SIG-M5 treated with dmso at 0.1 percent for 504 hours (cell line): Measurements from ENCODE around the gene MACO1.
A peak's percentile ranks its signal among the peaks of the same experiment; 100 is the strongest.

ENCODE experiments used
- DNase-seq: peaks from one replicate; lab custom pipeline; 2025; ENCODE audit not compliant: unreplicated experiment; lab: John Stamatoyannopoulos, UW

The MACO1 gene

DNA sequence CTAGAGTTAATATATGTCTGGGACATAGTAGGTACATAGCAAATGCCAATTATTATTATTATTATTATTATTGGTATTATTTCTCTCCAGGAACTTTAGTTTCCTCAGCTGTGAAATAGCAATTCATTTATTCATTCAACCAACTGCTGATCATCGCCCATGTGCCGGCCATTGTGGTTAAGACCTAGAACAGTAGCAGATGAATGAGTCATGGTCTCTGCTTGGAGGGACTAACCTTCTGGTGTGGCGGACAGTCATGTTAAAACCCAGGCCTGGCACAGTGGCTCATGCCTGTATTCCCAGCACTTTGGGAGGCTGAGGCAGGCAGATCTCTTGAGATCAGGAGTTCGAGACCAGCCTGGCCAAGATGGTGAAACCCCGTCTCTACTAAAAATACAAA, 88.9 kb downstream of the MACO1 start:
- no peak for DNase-seq

DNA sequence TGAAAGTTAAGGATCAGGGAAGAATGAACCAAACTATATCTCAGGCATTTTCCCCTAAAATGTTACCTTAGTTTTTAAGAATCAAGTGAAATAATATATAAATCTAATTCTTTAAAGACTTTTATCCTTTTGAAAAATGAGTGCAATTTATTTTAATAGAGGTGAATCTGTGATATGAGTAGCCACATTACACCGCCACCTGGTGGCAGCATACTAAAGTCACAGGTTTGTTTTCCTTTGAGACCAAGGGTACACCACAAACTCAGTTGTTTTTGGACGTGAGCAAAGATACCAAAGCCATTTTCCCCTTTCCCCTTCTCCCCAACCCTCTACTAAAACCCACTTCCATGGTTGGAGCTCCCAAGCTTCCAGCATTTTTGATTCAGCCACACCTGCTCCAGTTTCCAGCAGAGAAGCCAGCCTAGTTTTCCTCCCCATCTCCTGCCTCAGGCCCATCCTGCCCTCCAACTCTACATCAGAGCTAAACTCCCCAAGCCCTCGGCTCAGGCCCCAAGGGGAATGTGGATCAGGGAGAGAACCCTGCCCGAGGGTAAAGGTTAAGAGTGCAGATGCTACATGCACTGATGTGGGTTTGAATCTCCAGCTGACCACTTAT, 89.9 kb downstream of the MACO1 start:
- peak; percentile 34 for DNase-seq

GRCh38 chr1:25522031-25522655, 91.4 kb downstream of the MACO1 start:
- DNase-seq = no peak

DNA sequence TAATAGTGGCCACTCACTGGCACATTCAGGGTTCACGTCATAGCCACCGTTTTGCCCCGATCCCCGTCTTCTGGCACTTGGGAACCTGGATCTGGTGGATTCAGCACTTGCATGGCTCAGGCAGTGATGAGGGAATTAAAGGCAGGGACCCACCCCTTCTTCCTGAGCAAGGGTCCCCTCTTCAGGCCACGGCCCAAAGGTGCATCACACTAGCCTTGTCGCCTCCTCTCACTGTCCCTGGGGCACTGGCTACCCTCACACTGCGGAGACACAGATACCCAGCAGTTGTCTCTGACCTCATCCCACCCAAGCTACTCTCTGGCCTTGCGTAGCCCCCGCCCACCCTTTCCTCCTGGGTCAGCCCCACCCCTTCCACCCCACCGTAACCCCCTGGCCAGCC, 92.8 kb downstream of the MACO1 start:
- no peak for DNase-seq

GRCh38 chr1:25524568-25525360, 94.1 kb downstream of the MACO1 start:
- DNase-seq = no peak

DNA sequence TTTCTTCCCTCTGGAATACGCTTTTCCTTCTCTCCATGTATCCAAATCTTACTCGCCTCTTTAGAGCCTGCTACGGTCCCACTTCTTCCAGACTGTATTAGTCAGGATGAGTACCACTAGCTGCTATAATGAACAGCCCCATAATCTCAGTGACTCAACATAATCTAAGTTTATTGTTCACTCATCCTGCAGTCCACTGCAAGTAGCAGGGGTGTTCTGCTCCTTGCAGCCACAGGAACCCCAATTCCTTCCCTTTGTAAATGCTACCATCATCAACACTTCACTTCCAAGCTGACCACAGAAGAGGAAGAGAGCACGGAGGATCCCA, 94.6 kb downstream of the MACO1 start:
- no peak for DNase-seq

- DNase-seq = no peak
These were observed 96.1 kb downstream of the MACO1 start for GRCh38 chr1:25526753-25527152.

- no peak for DNase-seq
These were observed 96.6 kb downstream of the MACO1 start for GRCh38 chr1:25527226-25527846.

GRCh38 chr1:25527946-25528595, 97.4 kb downstream of the MACO1 start:
- DNase-seq = no peak

- DNase-seq = no peak
These were observed 98.3 kb downstream of the MACO1 start for GRCh38 chr1:25528881-25529517.

GRCh38 chr1:25529518-25530185, 99.0 kb downstream of the MACO1 start:
- DNase-seq = no peak

- DNase-seq = no peak
These were observed 99.7 kb downstream of the MACO1 start for GRCh38 chr1:25530186-25531081.

- no peak for DNase-seq
These were observed 100.4 kb downstream of the MACO1 start for GRCh38 chr1:25531082-25531461.

DNA sequence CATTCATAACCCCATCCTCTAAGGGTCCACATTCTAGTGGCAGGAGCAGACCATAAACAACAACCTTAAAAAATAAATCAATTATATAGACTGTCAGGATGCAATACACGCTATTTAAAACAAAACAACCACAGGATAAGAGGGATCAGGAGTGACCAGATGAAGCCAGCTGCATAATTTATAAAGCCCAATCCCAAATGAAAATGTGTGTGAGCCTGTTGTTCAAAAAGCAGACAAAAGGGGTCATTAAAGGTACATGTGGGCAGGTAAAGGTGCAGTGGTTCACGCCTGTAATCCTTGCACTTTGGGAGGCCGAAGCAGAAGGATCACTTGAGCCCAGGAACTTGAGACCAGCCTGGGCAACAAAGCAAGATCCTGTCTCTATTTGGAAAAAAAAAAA, 102.3 kb downstream of the MACO1 start:
- DNase-seq = no peak

DNA sequence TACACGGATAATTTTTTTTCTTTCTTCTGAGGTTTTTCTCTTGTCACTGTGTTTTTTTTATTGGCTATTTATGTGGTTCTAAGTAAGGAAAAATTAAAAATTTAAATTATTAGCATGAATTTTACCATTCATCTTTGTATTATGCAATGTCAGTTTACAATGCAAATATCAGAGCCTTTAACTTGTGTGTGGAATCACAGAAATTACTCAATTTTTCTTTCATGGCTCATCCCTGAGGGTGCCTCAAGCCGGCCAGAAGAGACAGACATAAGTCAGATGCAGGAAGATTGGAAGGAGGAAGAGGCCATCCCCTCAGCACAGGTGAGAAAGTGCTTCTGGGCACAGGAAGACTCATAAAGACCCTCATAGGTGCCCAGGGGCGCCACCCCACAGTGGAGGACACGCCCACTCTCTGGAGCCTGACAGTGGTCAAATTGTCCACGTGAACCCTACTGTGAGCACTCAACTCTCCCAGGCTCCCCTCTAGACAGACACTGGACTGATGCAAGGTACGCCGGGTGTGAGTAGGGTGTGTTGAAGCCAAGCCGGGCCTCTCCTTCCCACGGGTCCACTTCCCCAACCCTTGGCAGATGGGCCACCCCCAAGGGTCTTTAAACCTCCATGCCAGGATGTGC, 103.2 kb downstream of the MACO1 start:
- DNase-seq = no peak

DNA sequence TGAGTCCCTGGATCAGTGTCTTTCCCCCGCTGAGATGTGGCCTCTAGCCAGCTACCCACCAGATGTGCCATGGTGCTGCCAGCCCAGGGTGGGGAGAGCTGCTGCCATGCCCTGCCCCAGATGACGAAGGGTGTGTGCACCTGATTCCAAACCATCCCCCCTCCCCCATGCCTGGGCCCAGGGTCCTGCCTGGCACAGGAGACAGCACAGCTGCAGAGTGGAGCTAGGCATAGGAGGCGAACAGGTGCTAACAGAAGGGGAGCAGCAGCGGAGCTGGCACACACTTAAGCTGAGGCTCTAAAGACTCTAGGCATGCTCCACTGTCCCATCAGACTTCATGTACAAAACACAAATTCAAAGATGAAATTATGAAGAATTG, 103.7 kb downstream of the MACO1 start:
- no peak for DNase-seq

DNA sequence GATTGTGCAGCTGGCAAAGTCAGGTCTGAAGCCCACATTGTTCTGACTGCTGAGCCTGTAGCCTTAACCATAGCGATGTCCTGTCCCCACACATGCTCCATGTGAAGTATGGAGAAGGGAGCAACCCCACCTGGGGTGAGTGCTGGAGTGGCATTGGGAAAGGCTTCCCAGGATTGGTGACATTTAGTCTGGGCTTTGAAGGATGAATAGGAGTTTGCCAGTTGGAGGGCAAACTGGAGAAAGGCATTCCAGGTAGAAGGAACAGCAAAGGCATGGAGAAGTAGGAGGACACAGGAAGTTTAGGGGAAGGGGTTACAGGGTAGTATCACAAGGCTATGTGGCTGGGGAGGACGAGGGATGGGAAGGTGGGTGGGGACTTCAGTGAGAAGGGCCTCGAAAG, 105.4 kb downstream of the MACO1 start:
- DNase-seq = no peak

DNA sequence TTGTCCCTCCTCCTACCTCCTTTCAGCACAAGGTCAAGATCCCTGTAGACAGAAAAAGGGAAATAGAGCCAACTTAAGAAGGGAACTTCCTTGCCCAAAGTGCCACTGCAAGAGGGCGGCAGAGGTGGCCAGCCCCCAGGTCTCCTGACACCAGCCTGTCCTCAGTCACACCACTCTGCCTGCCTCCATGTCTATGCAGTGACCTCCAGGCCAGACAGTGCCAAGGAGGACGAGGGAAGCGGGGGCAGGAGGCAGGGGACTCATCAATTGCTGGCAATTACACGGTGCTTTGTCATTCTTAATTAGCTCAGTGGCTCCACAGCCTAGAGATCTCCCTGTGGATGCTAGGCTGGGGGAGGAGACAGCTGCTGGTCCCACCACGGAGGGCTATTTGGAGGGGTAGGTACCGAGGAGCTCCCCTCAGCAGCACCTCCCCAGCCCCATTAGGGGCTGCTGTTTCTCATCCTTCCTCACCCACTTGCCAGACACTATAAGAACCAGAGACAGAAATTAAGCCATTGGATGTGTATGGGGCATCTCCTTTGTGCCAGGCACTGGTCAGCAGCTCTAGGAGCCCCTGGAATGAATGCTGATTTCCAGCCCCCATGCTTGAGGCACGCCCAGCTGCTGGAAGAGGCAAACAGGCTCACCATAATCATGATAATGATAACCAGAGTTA, 106.6 kb downstream of the MACO1 start:
- no peak for DNase-seq
